ENCODE results near the gene ANKH. TPM values are rescaled to one million over a fixed set of nuclear protein-coding genes. Genes with fewer than 3 reads are reported as not detected.

The ANKH gene
- total and polyA plus RNA-seq, 4 donors, result 9.3 to 57.1 (median 37.4) TPM

DNA sequence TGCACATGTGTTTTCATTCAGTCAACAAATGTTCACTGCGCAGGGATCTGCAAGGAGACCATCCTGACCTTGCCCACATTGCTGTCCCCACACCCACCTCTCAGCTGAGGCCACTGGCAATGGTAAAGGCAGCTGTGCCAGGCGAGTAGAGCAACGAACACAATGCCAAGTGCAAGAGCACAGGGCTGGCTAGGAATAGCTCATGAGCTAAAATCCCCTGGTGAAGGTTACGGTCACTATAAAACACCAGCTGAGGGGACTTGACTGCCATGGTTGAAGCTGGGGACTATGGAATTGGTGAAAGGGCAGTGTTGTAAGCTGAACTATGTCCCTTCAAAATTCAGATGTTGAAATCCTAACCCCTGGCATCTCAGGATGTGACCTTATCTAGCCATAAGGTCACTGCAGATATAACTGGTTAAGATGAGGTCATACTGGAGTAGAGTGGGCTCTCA lies 111.0 kb downstream of the ANKH start (continued):
- peak; percentile 91 to 97 for TF ChIP-seq JUND (IDR thresholded peaks at IDR 0.05)
- TF ChIP-seq NR2F2 (IDR thresholded peaks at IDR 0.05), result peak; percentile 96
- TF ChIP-seq SP1 (IDR thresholded peaks at IDR 0.05), result peak; percentile 97

DNA sequence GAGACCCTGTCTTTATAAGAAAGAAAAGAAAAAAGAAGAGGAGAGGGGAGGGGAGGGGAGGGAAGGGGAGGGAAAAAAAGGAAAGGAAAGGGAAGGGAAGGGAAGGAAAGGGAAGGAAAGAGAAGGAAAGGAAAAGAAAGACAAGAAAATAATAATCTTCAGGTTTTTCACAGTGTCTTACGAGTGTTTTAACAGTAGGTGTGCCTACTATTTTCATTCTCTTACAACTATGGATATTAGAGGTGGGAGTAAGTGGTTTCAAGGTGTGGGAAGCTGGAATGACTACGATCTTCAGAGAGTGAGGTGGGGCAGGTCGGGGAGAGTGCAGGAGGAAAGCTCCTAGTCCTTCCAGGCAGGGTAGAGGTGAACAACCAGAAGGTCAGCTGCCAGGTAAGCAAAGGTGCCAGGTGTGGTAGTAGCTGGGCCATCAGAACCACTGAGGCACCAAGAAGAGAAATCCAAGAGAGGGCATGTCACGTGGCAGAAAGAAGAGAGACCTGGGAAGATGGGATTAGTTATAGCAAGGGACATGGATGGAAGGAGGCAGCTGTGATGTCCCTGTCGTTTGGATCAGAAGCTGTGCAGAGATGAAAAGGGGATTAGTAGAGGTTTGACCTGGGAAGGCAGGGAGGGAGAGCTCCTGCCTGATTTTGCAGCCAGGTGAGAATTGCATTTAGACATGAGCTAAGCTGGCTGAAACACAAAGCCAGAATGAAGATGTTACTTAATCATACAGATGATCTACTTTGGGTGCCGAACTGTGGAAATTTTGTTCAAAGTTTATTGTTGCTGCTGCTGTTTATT lies 111.6 kb downstream of the ANKH start:
- Histone ChIP-seq H3K4me3 (ENCODE audit: low read depth in 1 of 3, low read length in 3 of 3) (no peak overlapping the region), H3K4me1 (ENCODE audit: control insufficient read depth in 4 of 4, insufficient read depth in 4 of 4, low read length in 3 of 4) (peaks cover 5 to 37% (median 21%) of the 10 kb centered on the region in 4 donors), H3K9ac (ENCODE audit: low read depth in 1 of 2, low read length in 2 of 2) (peak overlapping the region in 1 of 2 donors; percentile 56), H3K27me3 (ENCODE audit: control insufficient read depth in 4 of 4, insufficient read depth in 4 of 4, low read length in 3 of 4) (no peaks in the 10 kb centered on the region), H3K27ac (ENCODE audit: low read depth in 1 of 2, low read length in 2 of 2) (peak overlapping the region; percentile 93 to 96), H3K9me3 (ENCODE audit: control insufficient read depth in 4 of 4, low read length in 3 of 4) (no peaks in the 10 kb centered on the region), H3K36me3 (ENCODE audit: control insufficient read depth in 4 of 4, insufficient read depth in 3 of 4, low read depth in 1 of 4, low read length in 3 of 4) (peaks cover 0 to 3% (median 0%) of the 10 kb centered on the region in 4 donors)
- TF ChIP-seq GABPA (IDR thresholded peaks at IDR 0.05 in 1 of 2, conservative IDR thresholded peaks at IDR 0.05 in 1 of 2) (no peak), FOXA2 (IDR thresholded peaks at IDR 0.05) (no peak), YY1 (IDR thresholded peaks at IDR 0.05) (no peak), JUND (IDR thresholded peaks at IDR 0.05) (no peak), EGR1 (IDR thresholded peaks at IDR 0.05; ENCODE audit: low read depth in 2 of 2) (no peak), NR2F2 (IDR thresholded peaks at IDR 0.05) (no peak), HNF4G (IDR thresholded peaks at IDR 0.05) (no peak), HNF4A (conservative IDR thresholded peaks at IDR 0.05) (no peak), RXRA (IDR thresholded peaks at IDR 0.05) (no peak)
- TF ChIP-seq, protein P1, sequence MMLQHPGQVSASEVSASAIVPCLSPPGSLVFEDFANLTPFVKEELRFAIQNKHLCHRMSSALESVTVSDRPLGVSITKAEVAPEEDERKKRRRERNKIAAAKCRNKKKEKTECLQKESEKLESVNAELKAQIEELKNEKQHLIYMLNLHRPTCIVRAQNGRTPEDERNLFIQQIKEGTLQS (IDR thresholded peaks at IDR 0.05), result no peak
- TF ChIP-seq, protein P2, sequence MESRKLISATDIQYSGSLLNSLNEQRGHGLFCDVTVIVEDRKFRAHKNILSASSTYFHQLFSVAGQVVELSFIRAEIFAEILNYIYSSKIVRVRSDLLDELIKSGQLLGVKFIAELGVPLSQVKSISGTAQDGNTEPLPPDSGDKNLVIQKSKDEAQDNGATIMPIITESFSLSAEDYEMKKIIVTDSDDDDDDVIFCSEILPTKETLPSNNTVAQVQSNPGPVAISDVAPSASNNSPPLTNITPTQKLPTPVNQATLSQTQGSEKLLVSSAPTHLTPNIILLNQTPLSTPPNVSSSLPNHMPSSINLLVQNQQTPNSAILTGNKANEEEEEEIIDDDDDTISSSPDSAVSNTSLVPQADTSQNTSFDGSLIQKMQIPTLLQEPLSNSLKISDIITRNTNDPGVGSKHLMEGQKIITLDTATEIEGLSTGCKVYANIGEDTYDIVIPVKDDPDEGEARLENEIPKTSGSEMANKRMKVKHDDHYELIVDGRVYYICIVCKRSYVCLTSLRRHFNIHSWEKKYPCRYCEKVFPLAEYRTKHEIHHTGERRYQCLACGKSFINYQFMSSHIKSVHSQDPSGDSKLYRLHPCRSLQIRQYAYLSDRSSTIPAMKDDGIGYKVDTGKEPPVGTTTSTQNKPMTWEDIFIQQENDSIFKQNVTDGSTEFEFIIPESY (IDR thresholded peaks at IDR 0.05), result no peak
- TF ChIP-seq, protein P3, sequence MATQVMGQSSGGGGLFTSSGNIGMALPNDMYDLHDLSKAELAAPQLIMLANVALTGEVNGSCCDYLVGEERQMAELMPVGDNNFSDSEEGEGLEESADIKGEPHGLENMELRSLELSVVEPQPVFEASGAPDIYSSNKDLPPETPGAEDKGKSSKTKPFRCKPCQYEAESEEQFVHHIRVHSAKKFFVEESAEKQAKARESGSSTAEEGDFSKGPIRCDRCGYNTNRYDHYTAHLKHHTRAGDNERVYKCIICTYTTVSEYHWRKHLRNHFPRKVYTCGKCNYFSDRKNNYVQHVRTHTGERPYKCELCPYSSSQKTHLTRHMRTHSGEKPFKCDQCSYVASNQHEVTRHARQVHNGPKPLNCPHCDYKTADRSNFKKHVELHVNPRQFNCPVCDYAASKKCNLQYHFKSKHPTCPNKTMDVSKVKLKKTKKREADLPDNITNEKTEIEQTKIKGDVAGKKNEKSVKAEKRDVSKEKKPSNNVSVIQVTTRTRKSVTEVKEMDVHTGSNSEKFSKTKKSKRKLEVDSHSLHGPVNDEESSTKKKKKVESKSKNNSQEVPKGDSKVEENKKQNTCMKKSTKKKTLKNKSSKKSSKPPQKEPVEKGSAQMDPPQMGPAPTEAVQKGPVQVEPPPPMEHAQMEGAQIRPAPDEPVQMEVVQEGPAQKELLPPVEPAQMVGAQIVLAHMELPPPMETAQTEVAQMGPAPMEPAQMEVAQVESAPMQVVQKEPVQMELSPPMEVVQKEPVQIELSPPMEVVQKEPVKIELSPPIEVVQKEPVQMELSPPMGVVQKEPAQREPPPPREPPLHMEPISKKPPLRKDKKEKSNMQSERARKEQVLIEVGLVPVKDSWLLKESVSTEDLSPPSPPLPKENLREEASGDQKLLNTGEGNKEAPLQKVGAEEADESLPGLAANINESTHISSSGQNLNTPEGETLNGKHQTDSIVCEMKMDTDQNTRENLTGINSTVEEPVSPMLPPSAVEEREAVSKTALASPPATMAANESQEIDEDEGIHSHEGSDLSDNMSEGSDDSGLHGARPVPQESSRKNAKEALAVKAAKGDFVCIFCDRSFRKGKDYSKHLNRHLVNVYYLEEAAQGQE (IDR thresholded peaks at IDR 0.05), result no peak
- TF ChIP-seq, protein P4, sequence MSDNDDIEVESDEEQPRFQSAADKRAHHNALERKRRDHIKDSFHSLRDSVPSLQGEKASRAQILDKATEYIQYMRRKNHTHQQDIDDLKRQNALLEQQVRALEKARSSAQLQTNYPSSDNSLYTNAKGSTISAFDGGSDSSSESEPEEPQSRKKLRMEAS (IDR thresholded peaks at IDR 0.05), result no peak
- TF ChIP-seq, protein P5, sequence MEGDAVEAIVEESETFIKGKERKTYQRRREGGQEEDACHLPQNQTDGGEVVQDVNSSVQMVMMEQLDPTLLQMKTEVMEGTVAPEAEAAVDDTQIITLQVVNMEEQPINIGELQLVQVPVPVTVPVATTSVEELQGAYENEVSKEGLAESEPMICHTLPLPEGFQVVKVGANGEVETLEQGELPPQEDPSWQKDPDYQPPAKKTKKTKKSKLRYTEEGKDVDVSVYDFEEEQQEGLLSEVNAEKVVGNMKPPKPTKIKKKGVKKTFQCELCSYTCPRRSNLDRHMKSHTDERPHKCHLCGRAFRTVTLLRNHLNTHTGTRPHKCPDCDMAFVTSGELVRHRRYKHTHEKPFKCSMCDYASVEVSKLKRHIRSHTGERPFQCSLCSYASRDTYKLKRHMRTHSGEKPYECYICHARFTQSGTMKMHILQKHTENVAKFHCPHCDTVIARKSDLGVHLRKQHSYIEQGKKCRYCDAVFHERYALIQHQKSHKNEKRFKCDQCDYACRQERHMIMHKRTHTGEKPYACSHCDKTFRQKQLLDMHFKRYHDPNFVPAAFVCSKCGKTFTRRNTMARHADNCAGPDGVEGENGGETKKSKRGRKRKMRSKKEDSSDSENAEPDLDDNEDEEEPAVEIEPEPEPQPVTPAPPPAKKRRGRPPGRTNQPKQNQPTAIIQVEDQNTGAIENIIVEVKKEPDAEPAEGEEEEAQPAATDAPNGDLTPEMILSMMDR (IDR thresholded peaks at IDR 0.05; ENCODE audit: low read depth, low read length, missing input control), result no peak
- 60% methylated on average over 6 of the region's 6 CpGs for WGBS
- no peak for DNase-seq (ENCODE audit: low spot score)
